Stimulated activated effector memory CD8-positive, alpha-beta T cell treated with anti-CD3 and anti-CD28 coated beads, Interleukin-12 subunit alpha, Interleukin-12 subunit beta, amount 100 ng/mL, for 72 hours (primary cell): ENCODE results near the gene CAMK1.

Experiments
- ATAC-seq: fragments of 150-1000 bp; cut with Tn5 transposase; 2 replicates; pipeline ENCODE4 v1.10.0; 2021
- DNase-seq, 2 donors: peaks; one replicate each; pipeline ENCODE4 v3.0.0; 2021 to 2022; ENCODE audit warnings: low spot score in 2 of 2
- H3K27ac Mint-ChIP-seq: one replicate; pipeline ENCODE4 v1.8.0; 2022; ENCODE audit warnings: mild to moderate bottlenecking, mixed read lengths
- H3K36me3 Mint-ChIP-seq: one replicate; pipeline ENCODE4 v1.8.0; 2022; ENCODE audit warnings: mild to moderate bottlenecking, mixed read lengths
- H3K4me1 Mint-ChIP-seq: one replicate; pipeline ENCODE4 v1.8.0; 2022; ENCODE audit warnings: mixed read lengths
- H3K4me3 Mint-ChIP-seq: one replicate; pipeline ENCODE4 v1.8.0; 2022; ENCODE audit warnings: mild to moderate bottlenecking, mixed read lengths
- H3K9me3 Mint-ChIP-seq: one replicate; pipeline ENCODE4 v1.8.0; 2022; ENCODE audit warnings: mixed read lengths

Gene CAMK1

DNA sequence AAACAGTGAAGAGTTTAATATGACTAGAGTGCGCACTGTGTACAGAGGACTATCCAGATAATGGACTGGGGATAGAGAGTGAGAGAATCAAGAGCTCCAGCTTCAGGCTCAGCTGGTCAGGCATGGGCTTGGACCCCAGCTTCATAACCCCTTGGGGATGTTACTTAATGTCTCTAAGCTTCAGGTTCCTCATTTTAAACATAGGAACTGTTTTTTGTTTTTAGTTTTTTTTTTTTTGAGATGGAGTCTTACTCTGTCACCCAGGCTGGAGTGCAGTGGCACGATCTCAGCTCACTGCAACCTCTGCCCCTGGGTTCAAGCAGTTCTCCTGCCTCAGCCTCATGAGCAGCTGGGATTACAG is 48.1 kb downstream of the CAMK1 start:
- DNase-seq: no peak
- no peaks in the 10 kb centered on the region for H3K9me3 Mint-ChIP-seq
- H3K36me3 Mint-ChIP-seq: no peaks in the 10 kb centered on the region
- peaks cover 2% of the 10 kb centered on the region for H3K4me1 Mint-ChIP-seq
- no peak overlapping the region for H3K27ac Mint-ChIP-seq
- no peak for ATAC-seq
- no peak overlapping the region for H3K4me3 Mint-ChIP-seq

DNA sequence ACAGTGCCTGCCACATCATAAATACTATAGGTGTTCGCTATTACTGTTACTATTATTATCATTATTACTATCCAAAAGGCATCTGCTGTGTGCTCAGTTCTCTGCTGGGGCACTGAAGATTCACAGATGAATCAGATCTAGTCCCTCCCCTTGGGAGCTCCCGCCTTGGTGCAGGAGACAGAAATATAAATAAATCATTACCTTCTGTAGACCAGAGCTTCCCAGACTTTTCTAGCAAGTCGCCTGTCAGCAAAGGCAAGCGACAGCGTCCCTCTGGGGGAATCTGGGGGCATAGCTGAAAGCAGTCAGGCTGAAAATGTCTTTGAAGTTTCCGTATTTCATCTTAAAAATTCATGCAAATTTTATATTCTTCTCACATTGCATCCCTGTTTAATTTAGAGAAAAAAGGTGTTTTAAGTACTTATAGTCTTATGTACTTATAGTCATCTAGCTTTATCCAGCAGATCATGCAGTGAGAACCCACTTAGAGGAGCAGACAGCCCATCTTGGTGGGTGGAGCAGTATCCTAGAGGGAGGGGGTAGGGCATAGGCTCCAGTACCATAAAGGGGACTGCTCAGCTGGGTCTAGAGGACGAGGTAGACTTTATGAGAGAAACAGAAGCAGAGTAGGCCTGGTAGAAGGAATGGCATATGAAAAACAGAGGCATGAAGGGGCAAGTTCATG is 48.6 kb downstream of the CAMK1 start:
- H3K27ac Mint-ChIP-seq: no peak overlapping the region
- H3K36me3 Mint-ChIP-seq: no peaks in the 10 kb centered on the region
- no peak for ATAC-seq
- H3K9me3 Mint-ChIP-seq: no peaks in the 10 kb centered on the region
- H3K4me1 Mint-ChIP-seq: no peaks in the 10 kb centered on the region
- no peak for DNase-seq
- H3K4me3 Mint-ChIP-seq: no peak overlapping the region

DNA sequence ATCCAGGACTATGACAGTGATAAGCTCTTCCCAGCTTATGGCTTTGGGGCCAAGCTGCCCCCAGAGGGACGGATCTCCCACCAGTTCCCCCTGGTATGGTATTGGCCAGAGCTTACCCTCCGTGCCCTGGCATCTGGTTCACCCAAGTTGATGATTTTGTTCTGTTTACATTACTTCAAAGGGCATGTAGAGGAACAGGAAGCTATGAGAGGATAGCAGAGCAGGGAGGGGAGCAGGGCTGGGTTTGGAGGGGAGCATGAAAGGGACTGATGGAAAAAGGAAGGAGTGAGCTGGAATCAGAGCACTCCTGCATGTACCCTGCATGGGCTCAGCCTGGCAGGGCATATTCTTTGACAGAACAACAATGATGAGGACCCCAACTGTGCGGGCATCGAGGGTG is 51.6 kb downstream of the CAMK1 start:
- peaks cover 6% of the 10 kb centered on the region for H3K4me1 Mint-ChIP-seq
- ATAC-seq (no peak), DNase-seq (no peak)
- no peak overlapping the region for H3K4me3 Mint-ChIP-seq
- H3K27ac Mint-ChIP-seq: no peak overlapping the region
- no peaks in the 10 kb centered on the region for H3K9me3 Mint-ChIP-seq
- H3K36me3 Mint-ChIP-seq: no peaks in the 10 kb centered on the region

DNA sequence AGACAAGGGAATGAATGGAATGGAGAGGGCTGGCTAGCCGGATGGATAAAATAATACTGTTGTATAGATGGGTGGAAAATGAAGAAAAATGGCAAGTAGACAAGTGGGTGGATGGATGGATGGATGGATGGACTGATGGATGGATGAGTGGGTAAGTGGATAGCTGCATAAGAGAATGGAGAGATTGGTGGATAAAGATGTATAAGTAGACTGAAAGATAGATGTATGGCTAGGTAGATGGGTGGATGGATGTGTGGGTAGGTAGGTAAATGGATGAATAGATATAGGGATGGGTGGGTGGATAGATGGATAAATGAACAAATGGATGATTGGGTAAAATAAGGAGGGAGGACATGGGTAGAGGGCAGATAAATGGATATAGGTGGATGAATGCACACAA is 52.2 kb downstream of the CAMK1 start:
- ATAC-seq (no peak), DNase-seq (no peak)
- Mint-ChIP-seq H3K4me3 (no peak overlapping the region), H3K9me3 (no peaks in the 10 kb centered on the region), H3K27ac (no peak overlapping the region), H3K4me1 (peaks cover 6% of the 10 kb centered on the region), H3K36me3 (no peaks in the 10 kb centered on the region)

DNA sequence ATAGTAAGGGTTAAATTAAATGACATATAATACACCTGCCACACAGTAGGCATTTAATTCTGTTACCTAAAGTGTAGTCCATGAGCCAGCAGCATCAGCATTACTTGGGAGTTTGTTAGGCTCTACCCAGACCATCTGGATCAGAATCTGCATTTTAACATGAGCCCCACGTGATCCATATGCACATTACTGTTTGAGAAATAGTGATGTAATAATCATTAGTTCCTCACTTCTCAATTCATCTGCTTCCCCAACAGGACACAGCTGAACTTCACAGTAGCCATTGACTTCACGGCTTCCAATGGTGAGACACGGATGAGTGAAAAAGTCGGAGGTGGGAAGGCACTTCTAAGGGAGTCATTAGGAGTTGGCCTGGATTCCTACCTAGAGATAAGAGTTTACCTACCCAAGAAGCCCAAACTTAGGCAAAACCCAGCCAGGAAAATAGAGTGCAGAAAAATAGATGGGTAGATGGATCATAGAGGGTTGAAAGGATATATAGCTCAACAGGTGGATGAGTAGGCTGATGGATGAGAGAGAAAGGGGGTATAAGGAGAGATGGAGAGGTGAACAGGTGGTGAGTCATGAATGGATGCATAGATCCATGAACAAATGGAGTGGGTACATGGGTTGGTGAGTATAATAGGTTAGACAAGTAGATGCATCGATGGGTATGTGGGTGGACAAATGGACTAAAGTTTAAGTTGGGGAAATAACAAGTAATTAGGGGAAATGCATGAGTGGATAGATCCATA is 52.8 kb downstream of the CAMK1 start:
- ATAC-seq (no peak), DNase-seq (no peak)
- Mint-ChIP-seq H3K27ac (no peak overlapping the region), H3K36me3 (no peaks in the 10 kb centered on the region), H3K4me3 (no peak overlapping the region), H3K4me1 (peaks cover 6% of the 10 kb centered on the region), H3K9me3 (no peaks in the 10 kb centered on the region)

DNA sequence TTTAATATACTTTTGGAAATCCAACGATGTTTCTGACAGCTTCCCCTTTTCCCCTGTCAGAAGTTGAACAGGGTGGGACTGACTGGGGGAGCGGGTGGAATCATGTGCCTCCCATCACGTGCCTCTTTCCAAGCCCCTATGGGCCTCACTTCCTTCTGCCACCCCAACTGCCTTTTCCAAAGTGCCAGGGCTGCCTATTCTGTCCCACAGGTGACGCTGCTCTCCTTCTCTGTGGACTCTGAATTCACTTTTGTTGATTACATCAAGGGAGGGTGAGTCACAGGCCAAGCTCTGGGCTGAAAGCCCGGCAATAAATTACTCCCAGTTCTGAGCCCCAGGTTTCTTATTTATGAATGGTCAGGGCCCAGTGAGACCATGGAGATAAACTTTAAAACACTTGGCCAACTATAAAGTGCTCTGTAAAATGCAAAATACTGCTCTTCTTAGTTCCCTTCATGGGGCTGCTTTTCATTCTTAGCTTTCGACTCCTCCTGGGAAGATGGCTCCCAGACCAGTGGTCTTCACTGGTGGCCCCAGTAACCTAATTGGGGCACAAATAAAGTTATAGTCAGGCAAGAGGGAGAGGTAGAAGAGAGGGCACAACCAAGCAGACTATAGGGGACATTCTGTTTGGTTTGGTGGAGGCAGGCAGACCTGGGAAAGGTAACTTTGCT is 53.8 kb downstream of the CAMK1 start:
- ATAC-seq (peak; percentile 85), DNase-seq (no peak)
- Mint-ChIP-seq H3K27ac (no peak overlapping the region), H3K4me3 (no peak overlapping the region), H3K36me3 (no peaks in the 10 kb centered on the region), H3K4me1 (peaks cover 6% of the 10 kb centered on the region), H3K9me3 (no peaks in the 10 kb centered on the region)

DNA sequence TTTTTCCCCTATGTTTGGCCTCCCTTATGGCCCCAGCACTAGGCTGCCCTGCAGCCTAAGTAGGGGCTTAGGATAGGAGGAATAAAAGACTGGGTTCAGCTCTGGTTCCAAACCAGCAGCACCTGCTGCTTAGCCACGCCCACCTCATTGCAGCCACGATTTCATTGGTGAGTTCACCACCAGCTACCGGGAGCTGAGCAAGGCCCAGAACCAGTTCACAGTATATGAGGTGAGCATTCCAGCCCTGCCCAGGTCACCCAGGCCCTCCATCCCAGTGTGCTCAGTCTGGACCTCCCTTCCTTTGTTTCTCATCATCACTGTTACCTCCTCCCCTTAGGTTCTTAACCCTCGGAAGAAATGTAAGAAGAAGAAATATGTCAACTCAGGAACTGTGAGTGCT is 54.6 kb downstream of the CAMK1 start:
- Mint-ChIP-seq H3K9me3 (no peaks in the 10 kb centered on the region), H3K36me3 (no peaks in the 10 kb centered on the region), H3K27ac (no peak overlapping the region), H3K4me1 (peaks cover 6% of the 10 kb centered on the region), H3K4me3 (no peak overlapping the region)
- DNase-seq: no peak
- ATAC-seq: no peak

DNA sequence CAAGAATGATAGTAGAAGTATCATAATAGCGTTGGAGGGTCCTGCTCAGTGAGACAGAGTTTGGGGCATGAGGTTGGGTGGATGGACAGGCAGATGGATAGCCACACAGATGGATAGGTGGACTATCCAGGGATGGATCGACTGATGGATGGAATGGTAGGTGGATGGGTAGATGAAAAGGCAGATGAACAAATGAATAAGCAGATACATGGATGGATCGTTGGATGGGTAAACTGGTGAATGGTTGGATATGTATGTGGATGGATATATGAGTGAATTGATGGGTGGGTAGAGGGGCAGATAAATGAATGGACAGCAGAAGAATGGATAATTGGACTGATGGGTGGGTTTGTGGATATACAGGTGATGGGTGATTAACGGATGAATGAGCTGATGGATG is 56.6 kb downstream of the CAMK1 start:
- no peaks in the 10 kb centered on the region for H3K36me3 Mint-ChIP-seq
- peaks cover 6% of the 10 kb centered on the region for H3K4me1 Mint-ChIP-seq
- ATAC-seq (no peak), DNase-seq (no peak)
- no peak overlapping the region for H3K27ac Mint-ChIP-seq
- no peaks in the 10 kb centered on the region for H3K9me3 Mint-ChIP-seq
- H3K4me3 Mint-ChIP-seq: no peak overlapping the region

DNA sequence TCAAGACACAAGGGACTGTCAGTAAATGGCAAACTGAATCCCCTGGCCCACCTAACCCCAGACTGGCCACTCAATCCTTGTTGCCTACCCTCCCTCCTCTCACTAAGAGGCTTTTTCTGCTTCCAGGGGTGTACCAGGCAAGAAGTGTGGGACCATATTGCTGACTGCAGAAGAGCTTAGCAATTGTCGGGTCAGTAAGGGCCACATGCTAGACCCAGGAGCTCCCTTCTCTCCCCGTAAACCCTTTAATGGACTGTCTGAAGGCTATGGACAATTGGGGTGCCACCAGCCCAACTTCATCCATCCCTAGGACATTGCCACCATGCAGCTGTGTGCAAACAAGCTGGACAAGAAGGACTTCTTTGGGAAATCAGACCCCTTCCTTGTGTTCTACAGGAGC is 57.3 kb downstream of the CAMK1 start:
- Mint-ChIP-seq H3K4me3 (no peak overlapping the region), H3K36me3 (no peaks in the 10 kb centered on the region), H3K9me3 (no peaks in the 10 kb centered on the region), H3K4me1 (peaks cover 6% of the 10 kb centered on the region), H3K27ac (no peak overlapping the region)
- DNase-seq (no peak), ATAC-seq (no peak)

DNA sequence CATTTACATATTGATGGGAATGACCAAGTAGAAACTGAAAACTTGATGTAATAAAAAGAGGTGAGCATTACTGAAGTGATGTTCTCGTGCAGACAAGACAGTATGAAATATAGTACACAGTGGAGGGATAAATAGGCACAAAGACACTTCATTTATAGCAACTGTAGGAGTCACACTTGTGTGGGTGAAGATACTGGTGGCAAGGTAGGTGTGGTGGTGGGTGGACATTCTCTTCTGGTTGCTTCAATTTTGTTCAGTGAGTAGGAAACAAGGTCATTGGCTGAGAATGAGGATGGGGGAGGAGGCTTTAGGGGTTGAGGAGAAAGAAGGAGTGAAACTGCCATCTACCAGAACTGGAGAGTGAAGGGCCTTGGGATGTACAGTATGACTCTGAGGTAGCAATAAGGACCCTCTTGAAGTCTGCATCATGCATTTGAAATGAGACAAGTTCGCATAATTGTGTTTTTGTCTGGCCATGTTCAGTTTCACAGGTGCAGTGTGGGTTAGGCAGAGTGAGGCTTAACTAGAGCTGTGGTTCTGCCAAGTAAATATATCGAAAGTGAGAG is 59.5 kb downstream of the CAMK1 start:
- no peak overlapping the region for H3K4me3 Mint-ChIP-seq
- no peaks in the 10 kb centered on the region for H3K36me3 Mint-ChIP-seq
- peak; percentile 55 for ATAC-seq
- no peak for DNase-seq
- H3K27ac Mint-ChIP-seq: no peak overlapping the region
- H3K4me1 Mint-ChIP-seq: peaks cover 5% of the 10 kb centered on the region
- no peaks in the 10 kb centered on the region for H3K9me3 Mint-ChIP-seq
